Measurements from ENCODE around the gene GYS2.

The GYS2 gene

DNA sequence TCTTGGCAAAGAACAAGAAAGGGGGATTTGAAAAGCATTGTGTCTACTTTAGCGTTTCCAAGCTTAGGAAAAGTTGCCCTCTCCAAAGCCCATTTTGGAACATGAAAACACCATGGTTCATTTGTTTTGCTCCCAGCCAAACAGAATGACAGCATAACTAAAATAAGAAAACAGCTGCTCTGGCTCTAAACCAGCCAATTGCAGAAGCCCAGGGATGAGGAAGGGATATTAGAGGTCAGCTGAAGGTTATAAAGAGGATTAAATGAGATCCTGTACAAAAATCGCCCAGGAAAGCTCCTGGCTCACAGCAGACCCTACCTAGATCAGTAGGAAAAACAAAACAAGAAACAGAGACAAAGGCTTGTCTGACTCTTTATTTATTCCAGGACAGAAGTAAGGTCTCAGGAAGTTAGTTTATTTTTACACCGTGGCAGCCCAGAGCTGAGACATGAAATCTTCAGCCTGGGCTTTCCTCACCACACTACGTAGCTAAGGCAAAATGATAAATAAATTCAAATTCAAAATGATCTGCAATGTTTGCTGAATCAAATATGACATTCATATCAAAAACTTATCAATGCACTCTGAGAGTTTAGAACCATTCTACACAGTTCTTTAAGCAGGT lies 52.7 kb downstream of the GYS2 start:
- DNase-seq = no peak

GRCh38 chr12:21547437-21547836 lies 57.2 kb downstream of the GYS2 start:
- no peak for DNase-seq

DNA sequence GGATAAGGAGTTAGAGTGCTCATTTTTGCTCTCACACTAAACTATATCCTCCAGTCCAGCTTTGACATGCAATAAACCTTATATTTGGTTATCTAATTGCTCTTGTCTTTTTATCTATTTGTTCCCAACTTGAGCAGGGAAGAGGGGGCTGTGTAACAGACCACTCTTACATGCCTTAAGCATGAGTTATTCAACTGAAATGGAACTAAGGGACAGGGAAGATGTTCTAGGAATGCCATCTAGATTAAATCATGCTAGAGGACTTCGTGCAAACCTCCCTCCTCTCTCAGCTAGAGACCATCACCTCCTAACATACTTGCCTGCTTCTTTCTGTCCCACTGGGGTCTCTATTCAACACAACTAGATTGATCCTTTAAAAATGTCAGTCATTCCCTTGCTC lies 57.9 kb downstream of the GYS2 start:
- DNase-seq = no peak

DNA sequence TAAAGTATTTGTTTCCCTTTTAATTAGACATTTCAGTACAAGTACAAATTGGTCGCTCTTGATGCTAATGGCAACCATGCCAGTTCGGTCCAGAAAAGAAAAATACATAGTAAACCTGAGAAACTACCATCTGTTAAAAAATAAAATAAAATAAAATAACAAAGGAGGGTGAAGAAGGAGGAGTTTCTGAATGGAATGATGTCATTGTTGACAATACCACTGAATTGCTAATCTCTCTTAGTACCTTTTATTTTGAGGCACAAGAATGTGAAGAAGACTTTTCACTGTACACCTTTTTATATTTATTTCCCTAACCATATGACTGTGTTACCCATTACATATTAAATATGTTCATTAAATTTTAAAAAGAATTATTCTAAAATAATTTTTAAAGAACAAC lies 59.1 kb downstream of the GYS2 start:
- DNase-seq = no peak

DNA sequence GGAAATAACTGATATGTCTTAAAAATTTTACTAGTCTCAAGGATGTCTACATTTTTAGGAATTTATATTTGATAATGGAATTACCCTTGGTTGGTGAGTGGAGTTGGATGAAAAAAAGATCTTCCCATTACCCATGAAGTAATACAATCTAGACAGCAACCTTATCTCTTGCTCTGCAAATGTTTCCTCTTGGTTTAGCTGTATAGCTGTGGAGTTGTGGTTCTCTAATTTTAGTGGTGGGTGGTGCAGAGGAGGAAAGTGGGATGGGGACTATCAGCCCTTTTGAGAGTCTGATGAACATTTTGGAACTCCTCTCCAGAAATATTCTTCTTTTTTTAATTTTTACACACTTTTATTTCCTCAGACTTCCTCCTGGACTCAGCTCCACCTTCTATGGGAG lies 61.5 kb downstream of the GYS2 start:
- no peak for DNase-seq

DNA sequence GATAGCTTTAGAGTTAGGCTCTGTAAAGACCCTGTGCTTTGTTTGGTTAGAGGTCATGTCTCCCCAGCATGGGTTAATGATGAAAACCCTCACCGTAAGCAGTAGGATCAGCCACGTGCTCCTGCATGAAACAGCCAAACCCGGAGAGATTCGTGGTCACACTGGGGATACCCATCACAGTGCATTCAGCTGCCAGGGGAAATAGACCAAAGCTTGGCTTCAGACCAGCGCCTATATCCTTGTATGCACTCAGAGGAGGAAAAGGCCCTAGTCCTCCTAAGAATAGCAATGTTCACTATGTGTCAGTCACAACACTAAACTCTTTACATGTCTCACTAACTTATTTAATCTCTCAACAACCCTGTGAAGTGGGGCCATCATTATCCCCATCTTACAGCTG lies 62.2 kb downstream of the GYS2 start:
- no peak for DNase-seq

GRCh38 chr12:21541773-21542172 lies 62.9 kb downstream of the GYS2 start:
- peak; percentile 47 for DNase-seq

DNA sequence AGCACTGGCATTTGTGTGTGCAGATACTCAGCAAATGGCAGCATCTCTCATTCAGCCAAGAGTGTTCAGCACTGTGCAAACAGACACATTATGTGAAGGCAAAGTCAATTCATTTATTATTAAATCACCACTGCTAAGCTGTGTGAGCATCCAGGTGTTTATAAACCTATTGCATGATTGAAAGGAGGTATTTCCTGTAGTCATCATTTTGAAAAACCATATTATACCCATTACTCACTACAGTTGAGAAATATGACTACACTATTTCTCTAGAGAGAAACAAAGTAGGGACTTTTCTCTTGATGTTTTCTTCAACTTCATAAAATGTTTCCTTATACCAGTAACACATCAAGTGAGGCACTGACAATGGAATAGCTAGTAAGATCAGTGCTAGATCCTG lies 64.8 kb downstream of the GYS2 start:
- peak; percentile 4 for DNase-seq

GRCh38 chr12:21538061-21538653 lies 66.5 kb downstream of the GYS2 start:
- DNase-seq = no peak

DNA sequence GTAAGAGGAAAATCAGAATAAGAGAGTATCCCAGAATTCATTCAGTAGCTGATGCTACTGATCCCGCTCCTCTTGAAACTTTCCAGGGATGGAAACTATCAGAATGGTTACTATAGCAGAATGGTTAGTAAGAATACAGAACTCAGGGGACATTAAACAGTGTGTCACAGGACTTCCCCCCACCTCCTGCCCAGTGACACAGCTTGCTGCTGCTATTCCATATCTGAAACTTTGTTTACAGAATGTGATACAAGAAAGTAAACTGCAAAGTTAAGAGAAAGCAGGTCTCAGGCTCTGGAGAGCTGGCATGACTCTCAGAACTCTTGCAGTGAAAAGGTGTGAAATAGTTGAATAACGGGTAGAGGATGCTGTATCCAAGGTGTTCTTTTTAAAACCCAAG lies 75.2 kb downstream of the GYS2 start:
- DNase-seq = no peak

GRCh38 chr12:21528953-21529352 lies 75.7 kb downstream of the GYS2 start:
- no peak for DNase-seq

GRCh38 chr12:21527451-21528180 lies 77.0 kb downstream of the GYS2 start:
- DNase-seq = peak; percentile 57

GRCh38 chr12:21526721-21527345 lies 77.8 kb downstream of the GYS2 start:
- no peak for DNase-seq

GRCh38 chr12:21526053-21526452 lies 78.6 kb downstream of the GYS2 start, which contains the start of gene SPX:
TSS of gene SPX (plus strand) at chr12:21526296. CDS start at chr12:21526473, 177 bp downstream.
- no peak for DNase-seq

DNA sequence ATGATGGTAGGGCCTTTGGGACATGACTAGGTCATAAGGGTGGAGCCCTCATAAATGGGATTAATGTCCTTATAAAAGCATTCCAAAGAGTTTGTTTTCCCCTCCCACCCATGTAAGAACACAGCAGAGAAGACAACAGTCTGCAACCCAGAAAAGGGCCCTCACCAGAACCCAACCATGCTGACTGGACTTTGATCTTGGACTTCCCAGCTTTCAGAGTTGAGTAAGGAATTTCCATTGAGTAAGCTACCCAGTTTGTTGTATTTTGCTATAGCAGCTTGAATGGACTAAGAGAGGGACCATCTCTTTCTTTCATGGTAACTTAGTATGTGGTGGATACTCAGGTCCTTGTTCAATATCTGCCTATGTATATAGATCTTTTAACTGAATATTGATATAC lies 81.5 kb downstream of the GYS2 start:
- no peak for DNase-seq

- DNase-seq = no peak
Observed at GRCh38 chr12:21521541-21521940, 83.1 kb downstream of the GYS2 start.

GRCh38 chr12:21518451-21518850 lies 86.2 kb downstream of the GYS2 start:
- DNase-seq = no peak

DNA sequence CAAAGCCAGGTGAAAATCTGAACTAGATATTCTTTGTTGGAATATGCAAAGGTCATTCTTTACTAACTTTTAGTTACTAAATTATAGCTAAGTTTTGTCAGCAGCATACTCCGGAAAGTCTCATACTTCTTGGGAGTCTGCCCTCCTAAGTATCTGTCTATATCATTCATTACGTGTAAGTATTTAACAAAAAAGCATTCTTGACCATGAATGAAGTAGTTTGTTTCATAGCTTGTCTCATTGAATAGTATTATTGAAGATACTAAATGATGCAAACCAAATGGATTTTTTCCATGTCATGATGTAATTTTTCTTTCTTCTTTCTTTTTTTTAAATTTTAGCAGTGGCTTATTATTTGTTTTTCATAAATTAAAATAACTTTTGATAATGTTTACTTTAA lies 88.4 kb downstream of the GYS2 start:
- DNase-seq = no peak

- DNase-seq = no peak
Observed at GRCh38 chr12:21509768-21510167, 94.9 kb downstream of the GYS2 start.

DNA sequence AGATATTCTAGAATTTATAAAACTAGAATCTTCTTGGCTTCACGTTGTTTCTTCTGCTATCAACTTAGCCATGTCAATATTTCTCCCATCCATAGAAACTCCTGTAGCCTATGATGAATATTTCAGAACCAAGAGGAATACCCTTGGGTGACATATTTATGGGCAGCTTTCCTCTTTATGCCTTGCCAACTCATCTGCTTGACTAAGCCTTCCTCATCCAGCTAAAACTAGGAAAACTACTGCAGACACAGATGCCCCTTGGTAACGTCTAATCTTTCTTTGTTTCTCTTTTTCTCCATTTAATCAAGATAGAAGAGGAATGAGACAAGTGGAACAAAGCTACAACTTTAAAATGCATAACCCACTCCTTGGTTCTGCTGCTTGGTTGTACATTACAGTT lies 96.8 kb downstream of the GYS2 start:
- no peak for DNase-seq

DNA sequence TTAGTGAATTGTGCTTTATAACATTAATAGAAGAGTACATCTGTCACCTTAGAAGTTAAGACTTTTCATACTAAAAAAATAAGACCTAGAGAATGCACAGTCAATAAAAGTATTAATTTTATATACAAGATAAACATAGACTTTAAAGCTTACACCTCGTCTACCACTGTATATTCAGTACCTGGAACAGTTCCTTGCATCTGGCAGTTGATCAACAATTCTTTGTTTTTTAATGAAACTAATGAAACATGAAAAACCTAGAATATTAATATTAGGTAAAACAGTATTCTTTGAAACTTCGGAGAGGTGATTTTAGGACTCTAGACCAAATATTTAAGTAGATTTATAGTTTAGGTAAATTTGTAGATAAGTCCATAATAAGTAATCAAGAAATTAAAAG lies 98.8 kb downstream of the GYS2 start:
- DNase-seq = no peak

GRCh38 chr12:21502872-21503271 lies 101.8 kb downstream of the GYS2 start:
- no peak for DNase-seq

- DNase-seq = no peak
Observed at GRCh38 chr12:21502164-21502496, 102.5 kb downstream of the GYS2 start.

All from NCI-H748 treated with DMSO at 0.1 percent for 48 hours (cell line).